Measurements from ENCODE around the gene SH3D19.
"Not testable (repeated sequence)": the region's sequence is repeated elsewhere in the genome, so short reads cannot be mapped to it uniquely, and the experiment has no call there.

SH3D19 gene

DNA sequence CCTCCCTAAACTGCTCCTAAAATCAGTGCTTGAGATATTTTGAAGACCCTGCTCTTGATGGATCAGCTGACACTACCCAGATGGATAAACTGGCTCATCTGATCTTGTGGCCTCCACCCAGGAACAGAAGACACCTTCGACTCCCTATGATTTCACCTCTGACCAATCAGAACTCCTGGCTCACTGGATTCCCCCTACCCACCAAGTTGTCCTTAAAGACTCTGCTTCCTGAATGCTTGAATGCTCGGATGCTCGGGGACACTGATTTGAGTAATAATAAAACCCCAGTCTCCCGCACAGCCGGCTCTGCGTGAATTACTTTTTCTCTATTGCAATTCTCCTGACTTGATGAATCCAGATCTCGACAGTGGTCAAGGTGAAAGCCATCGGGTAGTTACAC lies 237.9 kb downstream of the SH3D19 start:
- no peak for DNase-seq

DNA sequence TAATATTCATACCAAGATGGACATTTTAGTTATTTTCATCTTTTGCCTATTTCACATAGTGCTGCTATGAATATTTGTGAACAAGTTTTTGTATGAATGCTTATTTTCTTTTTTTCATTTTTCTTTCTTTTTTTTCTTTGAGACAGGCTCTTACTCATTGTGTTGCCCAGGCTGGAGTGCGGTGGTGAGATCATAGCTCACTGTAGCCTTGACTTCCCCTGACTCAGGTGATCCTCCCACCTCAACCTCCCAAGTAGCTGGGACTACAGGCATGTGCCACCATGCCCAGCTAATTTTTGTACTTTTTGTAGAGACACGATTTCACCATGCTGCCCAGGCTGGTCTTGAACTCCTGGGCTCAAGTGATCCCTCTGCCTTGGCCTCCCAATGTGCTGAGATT lies 247.4 kb downstream of the SH3D19 start:
- DNase-seq = not testable (repeated sequence)

DNA sequence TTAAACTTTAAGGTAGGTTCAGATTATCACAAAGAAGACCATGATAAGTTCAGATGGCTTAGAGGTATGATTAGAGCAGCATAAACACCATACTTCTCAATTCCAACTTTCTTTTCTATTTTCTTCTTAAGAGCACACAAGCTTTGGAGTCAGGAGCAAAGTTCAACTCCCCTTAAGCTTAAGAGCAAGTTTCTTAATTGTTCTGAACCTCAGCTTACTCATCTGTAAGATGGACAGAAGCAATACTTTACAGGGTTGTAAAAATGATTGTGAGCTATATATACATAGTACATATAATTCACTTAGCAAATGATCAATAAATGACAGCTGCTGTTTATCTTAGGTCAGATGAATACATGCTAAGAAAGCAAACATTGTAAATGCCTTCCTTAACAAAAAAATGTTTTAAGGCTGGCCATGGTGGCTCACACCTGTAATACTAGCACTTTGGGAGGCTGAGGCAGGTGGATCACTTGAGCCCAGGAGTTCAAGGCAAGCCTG lies 250.9 kb downstream of the SH3D19 start:
- DNase-seq = no peak
